ENCODE data around the gene KCNH2.

- no peak for TF ChIP-seq POLR2A (IDR thresholded peaks at IDR 0.05)
- TF ChIP-seq, protein P1, sequence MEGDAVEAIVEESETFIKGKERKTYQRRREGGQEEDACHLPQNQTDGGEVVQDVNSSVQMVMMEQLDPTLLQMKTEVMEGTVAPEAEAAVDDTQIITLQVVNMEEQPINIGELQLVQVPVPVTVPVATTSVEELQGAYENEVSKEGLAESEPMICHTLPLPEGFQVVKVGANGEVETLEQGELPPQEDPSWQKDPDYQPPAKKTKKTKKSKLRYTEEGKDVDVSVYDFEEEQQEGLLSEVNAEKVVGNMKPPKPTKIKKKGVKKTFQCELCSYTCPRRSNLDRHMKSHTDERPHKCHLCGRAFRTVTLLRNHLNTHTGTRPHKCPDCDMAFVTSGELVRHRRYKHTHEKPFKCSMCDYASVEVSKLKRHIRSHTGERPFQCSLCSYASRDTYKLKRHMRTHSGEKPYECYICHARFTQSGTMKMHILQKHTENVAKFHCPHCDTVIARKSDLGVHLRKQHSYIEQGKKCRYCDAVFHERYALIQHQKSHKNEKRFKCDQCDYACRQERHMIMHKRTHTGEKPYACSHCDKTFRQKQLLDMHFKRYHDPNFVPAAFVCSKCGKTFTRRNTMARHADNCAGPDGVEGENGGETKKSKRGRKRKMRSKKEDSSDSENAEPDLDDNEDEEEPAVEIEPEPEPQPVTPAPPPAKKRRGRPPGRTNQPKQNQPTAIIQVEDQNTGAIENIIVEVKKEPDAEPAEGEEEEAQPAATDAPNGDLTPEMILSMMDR (IDR thresholded peaks at IDR 0.05): no peak
Observed at GRCh38 chr7:150931199-150931869, 46.8 kb downstream of the KCNH2 start.

Measured in lower leg skin (tissue), 3 donors.